OCI-LY3 (cell line): ENCODE measurements around the gene CADM2.

Experiments
- EZH2phosphoT487 ChIP-seq: fragments of 200-600 bp; shearing (Covaris generic); IDR thresholded peaks from 2 replicates; pipeline ENCODE4 v1.6.1; 2018; ENCODE audit warnings: antibody characterized with exemption, mixed run types, low read depth
- TF ChIP-seq, protein P1 (sequence below): fragments of 200-600, 300-600 bp; sonication (generic); IDR thresholded peaks from 2 replicates; pipeline ENCODE4 v1.5.1; 2014; ENCODE audit warnings: antibody characterized with exemption, low read length, low read depth

DNA sequence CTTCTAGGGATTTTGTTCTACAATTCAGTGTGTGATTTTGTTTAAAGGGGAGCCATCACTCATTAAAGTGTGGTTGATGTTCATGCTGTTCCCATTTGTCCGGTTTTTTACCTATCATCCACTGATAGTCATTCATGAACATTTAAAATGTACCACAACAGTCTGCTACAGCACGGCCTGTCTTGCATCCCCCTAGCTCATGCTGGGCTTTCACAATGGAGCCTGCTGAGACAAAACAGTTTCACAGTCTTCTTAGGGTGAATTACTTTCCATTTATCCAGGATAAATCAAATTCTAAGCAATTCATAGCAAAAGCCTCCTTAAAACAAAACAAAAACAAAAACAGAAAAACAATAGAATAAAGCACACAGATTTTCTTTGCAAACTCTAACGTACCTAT, 627.2 kb downstream of the CADM2 start:
- TF ChIP-seq, protein P1, sequence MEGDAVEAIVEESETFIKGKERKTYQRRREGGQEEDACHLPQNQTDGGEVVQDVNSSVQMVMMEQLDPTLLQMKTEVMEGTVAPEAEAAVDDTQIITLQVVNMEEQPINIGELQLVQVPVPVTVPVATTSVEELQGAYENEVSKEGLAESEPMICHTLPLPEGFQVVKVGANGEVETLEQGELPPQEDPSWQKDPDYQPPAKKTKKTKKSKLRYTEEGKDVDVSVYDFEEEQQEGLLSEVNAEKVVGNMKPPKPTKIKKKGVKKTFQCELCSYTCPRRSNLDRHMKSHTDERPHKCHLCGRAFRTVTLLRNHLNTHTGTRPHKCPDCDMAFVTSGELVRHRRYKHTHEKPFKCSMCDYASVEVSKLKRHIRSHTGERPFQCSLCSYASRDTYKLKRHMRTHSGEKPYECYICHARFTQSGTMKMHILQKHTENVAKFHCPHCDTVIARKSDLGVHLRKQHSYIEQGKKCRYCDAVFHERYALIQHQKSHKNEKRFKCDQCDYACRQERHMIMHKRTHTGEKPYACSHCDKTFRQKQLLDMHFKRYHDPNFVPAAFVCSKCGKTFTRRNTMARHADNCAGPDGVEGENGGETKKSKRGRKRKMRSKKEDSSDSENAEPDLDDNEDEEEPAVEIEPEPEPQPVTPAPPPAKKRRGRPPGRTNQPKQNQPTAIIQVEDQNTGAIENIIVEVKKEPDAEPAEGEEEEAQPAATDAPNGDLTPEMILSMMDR: no peak
- TF ChIP-seq EZH2phosphoT487: no peak
